ENCODE data around the gene BCL2L12. TPM values are rescaled to one million over a fixed set of nuclear protein-coding genes. Genes with fewer than 3 reads are reported as not detected.

BCL2L12 gene
- polyA plus RNA-seq, 1 of the 3 experiments (the other 2 are of a cell fraction), result 27.9 TPM

DNA sequence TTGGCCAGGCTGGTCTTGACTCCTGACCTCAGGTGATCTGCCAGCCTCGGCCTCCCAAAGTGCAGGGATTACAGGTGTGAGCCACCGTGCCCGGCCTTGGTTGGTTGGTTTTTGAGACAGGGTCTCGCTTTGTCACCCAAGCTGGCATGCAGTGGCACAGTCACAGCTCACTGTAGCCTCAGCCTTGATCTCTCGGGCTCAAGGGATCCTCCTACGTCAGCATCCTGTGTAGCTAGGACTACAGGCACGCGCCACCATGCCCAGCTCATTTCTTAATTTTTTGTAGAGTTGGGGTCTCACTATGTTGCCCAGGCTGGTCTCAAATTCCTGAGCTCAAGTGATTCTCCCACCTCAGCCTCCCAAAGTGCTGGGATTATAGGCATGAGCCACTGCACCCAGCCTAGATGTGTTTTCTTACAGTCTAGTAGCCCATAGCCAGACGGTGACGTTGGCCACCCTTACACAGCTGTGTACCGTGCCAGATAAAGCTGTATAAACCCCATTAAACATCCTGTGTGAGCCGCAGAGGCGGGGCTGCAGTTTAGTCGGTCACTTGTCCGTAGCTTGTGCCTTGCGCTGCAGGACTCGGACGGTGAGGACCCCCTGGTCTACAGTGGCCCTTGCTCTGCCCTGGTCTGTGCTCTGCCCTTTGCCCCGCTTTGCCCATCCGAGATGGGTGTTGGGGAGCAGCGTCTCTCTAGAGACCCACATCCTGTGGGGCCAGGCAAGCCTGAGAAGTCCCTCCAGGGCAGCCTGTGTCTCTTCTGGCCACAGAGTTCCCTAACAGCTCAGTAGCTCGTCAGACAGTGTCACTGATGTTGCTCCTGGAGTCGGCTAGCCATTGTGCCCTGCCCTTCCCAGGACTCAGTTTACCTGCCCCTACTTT is 9.9 kb upstream of the BCL2L12 start:
- TF ChIP-seq FOSL2 (IDR thresholded peaks at IDR 0.05; ENCODE audit: borderline replicate concordance, low read depth) (no peak), EZH2phosphoT487 (IDR thresholded peaks at IDR 0.05; ENCODE audit: borderline replicate concordance, low read depth) (no peak), SIN3A (IDR thresholded peaks at IDR 0.05; ENCODE audit: borderline replicate concordance, low read depth, low read length) (no peak), GABPA (IDR thresholded peaks at IDR 0.05; ENCODE audit: low read depth) (no peak), SMC3 (IDR thresholded peaks at IDR 0.05; ENCODE audit: low read depth, low read length) (no peak), RXRA (IDR thresholded peaks at IDR 0.05; ENCODE audit: borderline replicate concordance, low read depth) (no peak), CHD2 (IDR thresholded peaks at IDR 0.05; ENCODE audit: low read length, partially characterized antibody) (no peak), MEF2A (IDR thresholded peaks at IDR 0.05; ENCODE audit: borderline replicate concordance, low read depth) (no peak), RFX5 (IDR thresholded peaks at IDR 0.05; ENCODE audit: low read length) (no peak), EP300 (IDR thresholded peaks at IDR 0.05; ENCODE audit: borderline replicate concordance in 1 of 2, low read depth in 1 of 2, low read length in 1 of 2) (no peak), POLR2AphosphoS5 (IDR thresholded peaks at IDR 0.05; ENCODE audit: low read depth, low read length) (no peak), ELF1 (IDR thresholded peaks at IDR 0.05) (no peak)
- TF ChIP-seq, protein P1, sequence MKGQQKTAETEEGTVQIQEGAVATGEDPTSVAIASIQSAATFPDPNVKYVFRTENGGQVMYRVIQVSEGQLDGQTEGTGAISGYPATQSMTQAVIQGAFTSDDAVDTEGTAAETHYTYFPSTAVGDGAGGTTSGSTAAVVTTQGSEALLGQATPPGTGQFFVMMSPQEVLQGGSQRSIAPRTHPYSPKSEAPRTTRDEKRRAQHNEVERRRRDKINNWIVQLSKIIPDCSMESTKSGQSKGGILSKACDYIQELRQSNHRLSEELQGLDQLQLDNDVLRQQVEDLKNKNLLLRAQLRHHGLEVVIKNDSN (IDR thresholded peaks at IDR 0.05; ENCODE audit: borderline replicate concordance, low read depth), result no peak
- TF ChIP-seq, protein P2, sequence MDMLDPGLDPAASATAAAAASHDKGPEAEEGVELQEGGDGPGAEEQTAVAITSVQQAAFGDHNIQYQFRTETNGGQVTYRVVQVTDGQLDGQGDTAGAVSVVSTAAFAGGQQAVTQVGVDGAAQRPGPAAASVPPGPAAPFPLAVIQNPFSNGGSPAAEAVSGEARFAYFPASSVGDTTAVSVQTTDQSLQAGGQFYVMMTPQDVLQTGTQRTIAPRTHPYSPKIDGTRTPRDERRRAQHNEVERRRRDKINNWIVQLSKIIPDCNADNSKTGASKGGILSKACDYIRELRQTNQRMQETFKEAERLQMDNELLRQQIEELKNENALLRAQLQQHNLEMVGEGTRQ (IDR thresholded peaks at IDR 0.05; ENCODE audit: borderline replicate concordance, low read depth, low read length), result no peak
- TF ChIP-seq, protein P3, sequence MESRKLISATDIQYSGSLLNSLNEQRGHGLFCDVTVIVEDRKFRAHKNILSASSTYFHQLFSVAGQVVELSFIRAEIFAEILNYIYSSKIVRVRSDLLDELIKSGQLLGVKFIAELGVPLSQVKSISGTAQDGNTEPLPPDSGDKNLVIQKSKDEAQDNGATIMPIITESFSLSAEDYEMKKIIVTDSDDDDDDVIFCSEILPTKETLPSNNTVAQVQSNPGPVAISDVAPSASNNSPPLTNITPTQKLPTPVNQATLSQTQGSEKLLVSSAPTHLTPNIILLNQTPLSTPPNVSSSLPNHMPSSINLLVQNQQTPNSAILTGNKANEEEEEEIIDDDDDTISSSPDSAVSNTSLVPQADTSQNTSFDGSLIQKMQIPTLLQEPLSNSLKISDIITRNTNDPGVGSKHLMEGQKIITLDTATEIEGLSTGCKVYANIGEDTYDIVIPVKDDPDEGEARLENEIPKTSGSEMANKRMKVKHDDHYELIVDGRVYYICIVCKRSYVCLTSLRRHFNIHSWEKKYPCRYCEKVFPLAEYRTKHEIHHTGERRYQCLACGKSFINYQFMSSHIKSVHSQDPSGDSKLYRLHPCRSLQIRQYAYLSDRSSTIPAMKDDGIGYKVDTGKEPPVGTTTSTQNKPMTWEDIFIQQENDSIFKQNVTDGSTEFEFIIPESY (IDR thresholded peaks at IDR 0.05; ENCODE audit: borderline replicate concordance, low read depth), result no peak
- TF ChIP-seq, protein P4, sequence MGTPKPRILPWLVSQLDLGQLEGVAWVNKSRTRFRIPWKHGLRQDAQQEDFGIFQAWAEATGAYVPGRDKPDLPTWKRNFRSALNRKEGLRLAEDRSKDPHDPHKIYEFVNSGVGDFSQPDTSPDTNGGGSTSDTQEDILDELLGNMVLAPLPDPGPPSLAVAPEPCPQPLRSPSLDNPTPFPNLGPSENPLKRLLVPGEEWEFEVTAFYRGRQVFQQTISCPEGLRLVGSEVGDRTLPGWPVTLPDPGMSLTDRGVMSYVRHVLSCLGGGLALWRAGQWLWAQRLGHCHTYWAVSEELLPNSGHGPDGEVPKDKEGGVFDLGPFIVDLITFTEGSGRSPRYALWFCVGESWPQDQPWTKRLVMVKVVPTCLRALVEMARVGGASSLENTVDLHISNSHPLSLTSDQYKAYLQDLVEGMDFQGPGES (IDR thresholded peaks at IDR 0.05; ENCODE audit: low read depth, low read length), result no peak
- Histone ChIP-seq H3K4me1 (ENCODE audit: control insufficient read depth in 1 of 2, insufficient read depth in 2 of 2, low read depth in 1 of 2, low read length in 1 of 2) (no peaks in the 10 kb centered on the region), H3K9me3 (no peaks in the 10 kb centered on the region), H4K20me1 (ENCODE audit: insufficient read depth) (0 out of 2 replicates have a peak, but pooled peaks cover 7% of the 10 kb centered on the region), H2AFZ (ENCODE audit: low read depth) (no peak overlapping the region), H3K9me2 (no peaks in the 10 kb centered on the region), H3F3A (replicated peaks; ENCODE audit: insufficient read depth) (peaks cover 6% of the 10 kb centered on the region), H3K9ac (no peak overlapping the region), H3K27ac (ENCODE audit: low read depth in 2 of 2, low read length in 1 of 2) (no peak overlapping the region), H3K79me2 (ENCODE audit: insufficient read depth) (no peaks in the 10 kb centered on the region), H3K27me3 (ENCODE audit: insufficient read depth) (no peaks in the 10 kb centered on the region), H3K4me2 (no peak overlapping the region), H3K36me3 (replicated peaks in 1 of 2; ENCODE audit: control insufficient read depth in 1 of 2, insufficient read depth in 2 of 2, low read length in 1 of 2) (peaks cover 19 to 73% of the 10 kb centered on the region in 2 experiments), H3K4me3 (ENCODE audit: low read depth in 2 of 2, low read length in 1 of 2) (no peak overlapping the region)
- POLR2A ChIA-PET, result interaction anchor here (2.1 kb wide), 1 partner anchor 9 kb away, joined by 6 read pairs; no protein-coding TSS in a partner anchor
- CTCF ChIA-PET, result interaction anchor here (0.6 to 5.5 kb wide), 5 partner anchors 12 to 28 kb away, joined by 4 to 26 read pairs (median 4); no protein-coding TSS in a partner anchor
- no peak for DNase-seq
- WGBS (ENCODE audit: low lambda C conversion rate), result 94% methylated on average over 15 of the region's 23 CpGs
